H1 (cell line): ENCODE data around the gene LARP6. TPM values are rescaled to one million over a fixed set of nuclear protein-coding genes. Genes with fewer than 3 reads are reported as not detected.

ENCODE experiments used
- CTCF ChIA-PET: fragments of 300-600 bp; sonication (Branson Sonifier 250); formaldehyde crosslinking; loops from one replicate; lab custom pipeline; 2021; ENCODE audit not compliant: partially characterized antibody; lab: Charles Lee
- POLR2A ChIA-PET: fragments of 300-600 bp; sonication (Branson Sonifier 250); formaldehyde crosslinking; loops from one replicate; lab custom pipeline; 2021; ENCODE audit warnings: inconsistent platforms; ENCODE audit not compliant: partially characterized antibody; lab: Charles Lee
- DNase-seq, 2 experiments: peaks; one replicate each; pipeline versions ENCODE4 v3.0.0 to v3.0.0-alpha.2; 2010 to 2022; ENCODE audit warnings: low spot score in 2 of 2, low read depth in 1 of 2, mixed read lengths in 1 of 2
- FAIRE-seq: peaks from 2 replicates; lab custom pipeline; 2011; peaks lifted over from hg19 to GRCh38; lab: Jason Lieb, UNC
- H2AFZ ChIP-seq: 2 replicates; pipeline ENCODE4 v1.8.1; 2012; ENCODE audit warnings: low read length, inconsistent platforms
- H2AK5ac ChIP-seq: 2 replicates; pipeline ENCODE4 v1.6.1; 2013; ENCODE audit warnings: low read depth, low read length
- H2BK120ac ChIP-seq: replicated peaks from 2 replicates; pipeline ENCODE3; 2013; ENCODE audit warnings: low read depth, low read length, inconsistent platforms
- H2BK12ac ChIP-seq: 2 replicates; pipeline ENCODE4 v1.6.1; 2013; ENCODE audit warnings: low read depth, low read length
- H2BK15ac ChIP-seq: 2 replicates; pipeline ENCODE4 v1.6.1; 2013; ENCODE audit warnings: low read length
- H2BK20ac ChIP-seq: 2 replicates; pipeline ENCODE4 v1.6.1; 2013; ENCODE audit warnings: low read length
- H2BK5ac ChIP-seq: 2 replicates; pipeline ENCODE4 v1.6.1; 2013; ENCODE audit warnings: low read depth, low read length
- H3K14ac ChIP-seq: 2 replicates; pipeline ENCODE4 v1.6.1; 2013; ENCODE audit warnings: inconsistent platforms; ENCODE audit not compliant: insufficient read length
- H3K18ac ChIP-seq: 2 replicates; pipeline ENCODE4 v1.6.1; 2013; ENCODE audit warnings: low read length; ENCODE audit errors: extremely low read depth
- H3K23ac ChIP-seq: 2 replicates; pipeline ENCODE4 v1.6.1; 2013; ENCODE audit warnings: inconsistent platforms; ENCODE audit not compliant: insufficient read length
- H3K23me2 ChIP-seq: 2 replicates; pipeline ENCODE4 v1.6.1; 2013; ENCODE audit warnings: low read depth, low read length
- H3K27ac ChIP-seq: 2 replicates; pipeline ENCODE4 v1.6.1; 2011; ENCODE audit warnings: low read depth, low read length, inconsistent platforms
- H3K27me3 ChIP-seq, 4 experiments: replicated peaks in 1 of 4; 1 replicate in 1 of 4; 2 replicates in 3 of 4; pipeline versions ENCODE4 v1.6.1 to v1.8.1; 2011 to 2013; ENCODE audit warnings: low read length in 3 of 4, mild to moderate bottlenecking in 3 of 4, inconsistent platforms in 2 of 4, mixed read lengths in 2 of 4, moderate library complexity in 1 of 4; ENCODE audit not compliant: control insufficient read depth in 3 of 4, insufficient read depth in 3 of 4; ENCODE audit errors: extremely low read depth in 1 of 4
- H3K36me3 ChIP-seq, 4 experiments: 2 replicates each; pipeline versions ENCODE4 v1.6.1 to v1.8.1; 2011 to 2013; ENCODE audit warnings: mild to moderate bottlenecking in 4 of 4, low read length in 3 of 4, moderate library complexity in 2 of 4, control low read depth in 1 of 4, inconsistent platforms in 1 of 4; ENCODE audit not compliant: insufficient read depth in 4 of 4, control insufficient read depth in 2 of 4
- H3K4ac ChIP-seq: replicated peaks from 2 replicates; pipeline ENCODE3; 2013; ENCODE audit warnings: low read length, low read depth, mixed read lengths, inconsistent platforms; ENCODE audit not compliant: insufficient read length
- H3K4me1 ChIP-seq, 4 experiments: replicated peaks in 1 of 4; 1 replicate in 1 of 4; 2 replicates in 3 of 4; pipeline versions ENCODE4 v1.6.1 to v1.8.1; 2011 to 2013; ENCODE audit warnings: low read length in 3 of 4, inconsistent platforms in 2 of 4, mixed read lengths in 1 of 4; ENCODE audit not compliant: insufficient read depth in 4 of 4, control insufficient read depth in 3 of 4
- H3K4me2 ChIP-seq, 2 experiments: 2 replicates each; pipeline versions ENCODE4 v1.6.1 to v1.8.1; 2011 to 2013; ENCODE audit warnings: low read depth in 2 of 2, low read length in 2 of 2, control low read depth in 1 of 2, inconsistent platforms in 1 of 2, mild to moderate bottlenecking in 1 of 2; ENCODE audit not compliant: insufficient read depth in 1 of 2
- H3K4me3 ChIP-seq, 4 experiments: fragments of 200-600, 300-600 bp in 1 of 4; sonication (generic), shearing (Covaris generic), sonication (Bioruptor Twin) in 1 of 4; 2 replicates each; pipeline versions ENCODE4 v1.5.1 to v1.8.1; 2011 to 2016; ENCODE audit warnings: low read length in 4 of 4, low read depth in 3 of 4, control low read depth in 2 of 4, inconsistent platforms in 2 of 4, mild to moderate bottlenecking in 2 of 4, mixed read lengths in 1 of 4, moderate library complexity in 1 of 4; ENCODE audit not compliant: insufficient read depth in 2 of 4; ENCODE audit errors: extremely low read depth in 1 of 4
- H3K56ac ChIP-seq: replicated peaks from 2 replicates; pipeline ENCODE3; 2013; ENCODE audit warnings: low read depth, mild to moderate bottlenecking, mixed read lengths, low read length, inconsistent platforms; ENCODE audit not compliant: insufficient read length
- H3K79me1 ChIP-seq: 2 replicates; pipeline ENCODE4 v1.6.1; 2013; ENCODE audit warnings: low read depth, low read length, control low read depth
- H3K79me2 ChIP-seq, 2 experiments: 2 replicates each; pipeline versions ENCODE4 v1.6.1 to v1.8.1; 2012 to 2013; ENCODE audit warnings: low read length in 2 of 2, mild to moderate bottlenecking in 2 of 2, inconsistent platforms in 1 of 2; ENCODE audit not compliant: insufficient read depth in 2 of 2, control insufficient read depth in 1 of 2
- H3K9ac ChIP-seq, 4 experiments: replicated peaks in 1 of 4; 1 replicate in 1 of 4; 2 replicates in 3 of 4; pipeline versions ENCODE4 v1.6.1 to v1.8.1; 2011 to 2013; ENCODE audit warnings: low read depth in 3 of 4, low read length in 3 of 4, control low read depth in 2 of 4, mild to moderate bottlenecking in 2 of 4, moderate library complexity in 2 of 4, inconsistent platforms in 1 of 4; ENCODE audit errors: extremely low read depth in 1 of 4
- H3K9me3 ChIP-seq, 2 experiments: 2 replicates each; pipeline versions ENCODE4 v1.6.1 to v1.8.1; 2012 to 2013; ENCODE audit warnings: mild to moderate bottlenecking in 2 of 2, moderate library complexity in 2 of 2, control low read depth in 1 of 2, inconsistent platforms in 1 of 2, low read depth in 1 of 2, low read length in 1 of 2, mixed read lengths in 1 of 2; ENCODE audit not compliant: insufficient read depth in 2 of 2
- H4K20me1 ChIP-seq, 2 experiments: replicated peaks in 1 of 2; 2 replicates each; pipeline versions ENCODE3 to v1.8.1; 2011 to 2013; ENCODE audit warnings: inconsistent platforms in 2 of 2, low read length in 2 of 2, mild to moderate bottlenecking in 1 of 2; ENCODE audit not compliant: insufficient read depth in 2 of 2, control insufficient read depth in 1 of 2
- H4K5ac ChIP-seq: 2 replicates; pipeline ENCODE4 v1.6.1; 2013; ENCODE audit warnings: low read length, low read depth, mixed read lengths, inconsistent platforms; ENCODE audit not compliant: insufficient read length
- H4K8ac ChIP-seq: 2 replicates; pipeline ENCODE4 v1.8.0; 2013; ENCODE audit warnings: mild to moderate bottlenecking, moderate library complexity, low read length, inconsistent platforms; ENCODE audit not compliant: insufficient read depth; ENCODE audit errors: extremely low read depth
- H4K91ac ChIP-seq: replicated peaks from 2 replicates; pipeline ENCODE3; 2013; ENCODE audit warnings: low read length, mixed read lengths, inconsistent platforms; ENCODE audit not compliant: insufficient read length
- CBX8 ChIP-seq: fragments of 300-800, 300-1000 bp; sonication (generic); IDR thresholded peaks from 2 replicates; pipeline ENCODE4 v1.7.1; 2016; ENCODE audit warnings: low read depth, low read length, borderline replicate concordance
- EGR1 ChIP-seq: IDR thresholded peaks from 2 replicates; pipeline ENCODE4 v1.6.1; 2011; ENCODE audit warnings: low read depth, low read length, borderline replicate concordance
- GTF2F1 ChIP-seq: IDR thresholded peaks from 2 replicates; pipeline ENCODE4 v1.6.1; 2012; ENCODE audit warnings: low read depth, low read length, improper control_type of control experiment, borderline replicate concordance
- JUND ChIP-seq: IDR thresholded peaks from 2 replicates; pipeline ENCODE4 v1.6.1; 2011; ENCODE audit warnings: mild to moderate bottlenecking, improper control_type of control experiment, low read length
- POLR2A ChIP-seq, 2 experiments: IDR thresholded peaks; 1 replicate in 1 of 2; 2 replicates in 1 of 2; pipeline ENCODE4 v1.6.1; 2011; ENCODE audit warnings: low read depth in 2 of 2, low read length in 2 of 2, mild to moderate bottlenecking in 2 of 2; ENCODE audit errors: control extremely low read depth in 1 of 2
- RNF2 ChIP-seq: fragments of 200-900, 300-1000 bp; sonication (generic); IDR thresholded peaks from 2 replicates; pipeline ENCODE4 v1.7.1; 2016; ENCODE audit warnings: borderline replicate concordance, low read depth, mild to moderate bottlenecking, antibody characterized with exemption, low read length; ENCODE audit not compliant: poor library complexity, severe bottlenecking; ENCODE audit errors: missing control alignments
- SIX5 ChIP-seq: IDR thresholded peaks from 2 replicates; pipeline ENCODE4 v1.6.1; 2011; ENCODE audit warnings: mild to moderate bottlenecking, low read depth, low read length
- YY1 ChIP-seq: IDR thresholded peaks from 2 replicates; pipeline ENCODE4 v1.6.1; 2011; ENCODE audit warnings: low read depth, mild to moderate bottlenecking, low read length
- WGBS, 2 experiments: shearing (Covaris generic) in 1 of 2; methylation state at CpG; one replicate each; pipeline versions ENCODE4 v1.1.6 to v1.1.7; 2013 to 2015; ENCODE audit warnings: low lambda C conversion rate in 2 of 2, mixed read lengths in 2 of 2, inconsistent platforms in 1 of 2, low coverage in 1 of 2, missing lambda C conversion rate in 1 of 2; ENCODE audit not compliant: insufficient replicate concordance in 2 of 2, insufficient coverage in 1 of 2, insufficient read length in 1 of 2; ENCODE audit errors: extremely low coverage in 1 of 2, missing lambda C conversion rate in 1 of 2; 5-methylcytosine and 5-hydroxymethylcytosine counted together
- polyA plus RNA-seq, 7 experiments: library from polyadenylated mRNA; depleted of rRNA in 3 of 7; stranded (reverse) in 5 of 7; unstranded in 2 of 7; fragments of >200 nt in 5 of 7; fragments of 200-250 nt in 2 of 7; gene quantifications; 1 replicate in 5 of 7; 2 replicates in 1 of 7; 4 replicates in 1 of 7; pipeline versions ENCODE4 v1.2.1 to v1.2.3, GENCODE V29; 2011 to 2013; ENCODE audit warnings: missing spikeins in 2 of 7, mixed read lengths in 2 of 7
- total RNA-seq: library from RNA; stranded (reverse); fragmentation: NEBNext Ultra II Directional; extraction: Animal tissue kit (Norgen Biotek cat#: 25700); gene quantifications from 2 replicates; pipeline ENCODE4 v1.2.1, GENCODE V29; 2021

LARP6 gene
- total and polyA plus RNA-seq, 2 of the 8 experiments (the other 6 are each of a cell fraction or from before 2014, with no cell fraction given), result 21.0 to 24.7 TPM

DNA sequence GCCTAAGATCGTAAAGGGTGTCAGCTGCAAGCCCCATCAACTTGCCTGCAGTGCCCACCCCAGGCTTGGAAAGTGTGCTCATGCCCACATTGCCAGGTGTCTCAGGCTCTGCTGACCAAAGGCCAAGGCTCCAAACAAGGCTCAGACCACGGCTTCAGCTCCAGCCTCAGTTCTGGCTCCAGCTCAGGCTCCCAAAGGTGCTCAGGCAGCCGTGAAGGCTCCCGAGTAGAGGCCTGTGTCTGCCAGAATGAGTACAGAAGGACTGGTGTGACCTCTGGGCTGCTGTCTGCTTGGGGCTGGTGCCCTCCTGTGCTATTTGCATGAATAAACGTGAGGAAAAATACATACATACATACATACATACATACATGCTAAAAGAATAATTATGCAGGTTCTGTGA lies 62.7 kb downstream of the LARP6 start:
- H3K23me2 ChIP-seq, result peaks cover 2% of the 10 kb centered on the region; the same call in 1 of the 2 replicates
- no peak overlapping the region for H2BK120ac ChIP-seq
- H3K4me1 ChIP-seq, result no peaks in the 10 kb centered on the region; a peak in 1 of 7 replicates
- H3K9me3 ChIP-seq, result no peaks in the 10 kb centered on the region
- no peak overlapping the region for H2AK5ac ChIP-seq
- H4K91ac ChIP-seq, result no peak overlapping the region
- no peak overlapping the region for H2BK12ac ChIP-seq
- no peaks in the 10 kb centered on the region for H3K79me1 ChIP-seq
- H3K27me3 ChIP-seq, result no peaks in the 10 kb centered on the region
- H3K9ac ChIP-seq, result no peak overlapping the region
- no peak overlapping the region for H3K23ac ChIP-seq
- H4K8ac ChIP-seq, result no peak overlapping the region
- H3K56ac ChIP-seq, result no peak overlapping the region
- ChIA-PET POLR2A (no interaction called here), CTCF (no interaction called here)
- no peak overlapping the region for H2AFZ ChIP-seq
- no peak overlapping the region for H3K27ac ChIP-seq
- no peak overlapping the region for H2BK15ac ChIP-seq
- H4K5ac ChIP-seq, result no peak overlapping the region
- no peak overlapping the region for H3K4me3 ChIP-seq
- no peak overlapping the region; the same call in 1 of the 2 replicates for H3K18ac ChIP-seq
- H4K20me1 ChIP-seq, result no peaks in the 10 kb centered on the region
- H3K4ac ChIP-seq, result no peak overlapping the region
- H2BK5ac ChIP-seq, result no peak overlapping the region
- 90% methylated on average over 5 of the region's 5 CpGs; no CpG with 5 or more reads in 1 of the 2 experiments for WGBS, 2 experiments
- no peak overlapping the region for H3K14ac ChIP-seq
- no peak for TF ChIP-seq CBX8
- TF ChIP-seq SIX5, result no peak
- TF ChIP-seq GTF2F1, result no peak
- no peak for TF ChIP-seq RNF2
- TF ChIP-seq POLR2A (IDR thresholded peaks at IDR 0.05; ENCODE audit: control extremely low read depth in 1 of 2, low read depth in 2 of 2, low read length in 2 of 2), result no peak
- TF ChIP-seq EGR1, result no peak
- no peak for TF ChIP-seq JUND
- no peak for TF ChIP-seq YY1
- H3K36me3 ChIP-seq, result no peaks in the 10 kb centered on the region
- H2BK20ac ChIP-seq, result no peak overlapping the region
- H3K79me2 ChIP-seq, result no peaks in the 10 kb centered on the region
- FAIRE-seq, result no peak
- H3K4me2 ChIP-seq, result no peak overlapping the region
- no peak for DNase-seq
